ENCODE measurements around the gene KASH5.

DNA sequence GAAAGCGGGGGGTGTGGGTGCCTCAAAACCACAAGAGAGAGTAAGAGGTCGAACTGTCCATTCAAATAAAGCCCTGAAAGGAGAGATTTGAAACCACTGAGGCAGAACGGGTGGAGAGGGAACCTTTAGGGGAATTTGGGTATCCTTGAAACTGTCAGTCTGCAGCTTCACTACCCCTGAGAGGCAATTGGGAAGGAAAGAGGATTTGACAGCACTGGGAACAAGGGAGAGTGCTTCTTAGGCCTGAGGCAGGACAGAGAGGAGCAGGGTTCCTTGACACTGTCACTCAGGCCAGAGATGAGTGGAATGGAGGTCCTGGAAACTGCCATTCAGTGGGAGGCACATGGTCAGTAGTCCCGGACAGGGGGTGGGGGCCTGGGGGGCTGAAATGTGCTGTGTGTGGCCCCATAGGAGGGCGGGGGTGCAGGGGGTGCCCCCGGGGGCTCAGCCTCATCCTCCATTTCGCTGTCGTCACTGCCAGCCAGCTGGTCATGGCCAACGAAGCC, 42.2 kb downstream of the KASH5 start:
- TF ChIP-seq, protein P1, sequence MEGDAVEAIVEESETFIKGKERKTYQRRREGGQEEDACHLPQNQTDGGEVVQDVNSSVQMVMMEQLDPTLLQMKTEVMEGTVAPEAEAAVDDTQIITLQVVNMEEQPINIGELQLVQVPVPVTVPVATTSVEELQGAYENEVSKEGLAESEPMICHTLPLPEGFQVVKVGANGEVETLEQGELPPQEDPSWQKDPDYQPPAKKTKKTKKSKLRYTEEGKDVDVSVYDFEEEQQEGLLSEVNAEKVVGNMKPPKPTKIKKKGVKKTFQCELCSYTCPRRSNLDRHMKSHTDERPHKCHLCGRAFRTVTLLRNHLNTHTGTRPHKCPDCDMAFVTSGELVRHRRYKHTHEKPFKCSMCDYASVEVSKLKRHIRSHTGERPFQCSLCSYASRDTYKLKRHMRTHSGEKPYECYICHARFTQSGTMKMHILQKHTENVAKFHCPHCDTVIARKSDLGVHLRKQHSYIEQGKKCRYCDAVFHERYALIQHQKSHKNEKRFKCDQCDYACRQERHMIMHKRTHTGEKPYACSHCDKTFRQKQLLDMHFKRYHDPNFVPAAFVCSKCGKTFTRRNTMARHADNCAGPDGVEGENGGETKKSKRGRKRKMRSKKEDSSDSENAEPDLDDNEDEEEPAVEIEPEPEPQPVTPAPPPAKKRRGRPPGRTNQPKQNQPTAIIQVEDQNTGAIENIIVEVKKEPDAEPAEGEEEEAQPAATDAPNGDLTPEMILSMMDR (conservative IDR thresholded peaks at IDR 0.05; ENCODE audit: low read depth in 2 of 2): no peak
- TF ChIP-seq, protein P2, sequence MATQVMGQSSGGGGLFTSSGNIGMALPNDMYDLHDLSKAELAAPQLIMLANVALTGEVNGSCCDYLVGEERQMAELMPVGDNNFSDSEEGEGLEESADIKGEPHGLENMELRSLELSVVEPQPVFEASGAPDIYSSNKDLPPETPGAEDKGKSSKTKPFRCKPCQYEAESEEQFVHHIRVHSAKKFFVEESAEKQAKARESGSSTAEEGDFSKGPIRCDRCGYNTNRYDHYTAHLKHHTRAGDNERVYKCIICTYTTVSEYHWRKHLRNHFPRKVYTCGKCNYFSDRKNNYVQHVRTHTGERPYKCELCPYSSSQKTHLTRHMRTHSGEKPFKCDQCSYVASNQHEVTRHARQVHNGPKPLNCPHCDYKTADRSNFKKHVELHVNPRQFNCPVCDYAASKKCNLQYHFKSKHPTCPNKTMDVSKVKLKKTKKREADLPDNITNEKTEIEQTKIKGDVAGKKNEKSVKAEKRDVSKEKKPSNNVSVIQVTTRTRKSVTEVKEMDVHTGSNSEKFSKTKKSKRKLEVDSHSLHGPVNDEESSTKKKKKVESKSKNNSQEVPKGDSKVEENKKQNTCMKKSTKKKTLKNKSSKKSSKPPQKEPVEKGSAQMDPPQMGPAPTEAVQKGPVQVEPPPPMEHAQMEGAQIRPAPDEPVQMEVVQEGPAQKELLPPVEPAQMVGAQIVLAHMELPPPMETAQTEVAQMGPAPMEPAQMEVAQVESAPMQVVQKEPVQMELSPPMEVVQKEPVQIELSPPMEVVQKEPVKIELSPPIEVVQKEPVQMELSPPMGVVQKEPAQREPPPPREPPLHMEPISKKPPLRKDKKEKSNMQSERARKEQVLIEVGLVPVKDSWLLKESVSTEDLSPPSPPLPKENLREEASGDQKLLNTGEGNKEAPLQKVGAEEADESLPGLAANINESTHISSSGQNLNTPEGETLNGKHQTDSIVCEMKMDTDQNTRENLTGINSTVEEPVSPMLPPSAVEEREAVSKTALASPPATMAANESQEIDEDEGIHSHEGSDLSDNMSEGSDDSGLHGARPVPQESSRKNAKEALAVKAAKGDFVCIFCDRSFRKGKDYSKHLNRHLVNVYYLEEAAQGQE (IDR thresholded peaks at IDR 0.05; ENCODE audit: unreplicated experiment): no peak
- TF ChIP-seq EZH2 (IDR thresholded peaks at IDR 0.05; ENCODE audit: low read depth, unreplicated experiment) (no peak), JUNB (IDR thresholded peaks at IDR 0.05; ENCODE audit: unreplicated experiment) (no peak), POLR2AphosphoS5 (IDR thresholded peaks at IDR 0.05; ENCODE audit: low read depth) (no peak), ZNF114 (CRISPR knock-in tag; IDR thresholded peaks at IDR 0.05) (no peak), STAT1 (IDR thresholded peaks at IDR 0.05; ENCODE audit: unreplicated experiment) (no peak), CREB1 (CRISPR knock-in tag; IDR thresholded peaks at IDR 0.05; ENCODE audit: low read depth) (no peak), EZH2phosphoT487 (IDR thresholded peaks at IDR 0.05; ENCODE audit: unreplicated experiment) (no peak)
- TF ChIP-seq, protein P3, sequence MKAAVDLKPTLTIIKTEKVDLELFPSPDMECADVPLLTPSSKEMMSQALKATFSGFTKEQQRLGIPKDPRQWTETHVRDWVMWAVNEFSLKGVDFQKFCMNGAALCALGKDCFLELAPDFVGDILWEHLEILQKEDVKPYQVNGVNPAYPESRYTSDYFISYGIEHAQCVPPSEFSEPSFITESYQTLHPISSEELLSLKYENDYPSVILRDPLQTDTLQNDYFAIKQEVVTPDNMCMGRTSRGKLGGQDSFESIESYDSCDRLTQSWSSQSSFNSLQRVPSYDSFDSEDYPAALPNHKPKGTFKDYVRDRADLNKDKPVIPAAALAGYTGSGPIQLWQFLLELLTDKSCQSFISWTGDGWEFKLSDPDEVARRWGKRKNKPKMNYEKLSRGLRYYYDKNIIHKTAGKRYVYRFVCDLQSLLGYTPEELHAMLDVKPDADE (IDR thresholded peaks at IDR 0.05): no peak

Measured in GM23338 (cell line).